Mesenchymal stem cell (in vitro differentiated cells and primary cell): Measurements from ENCODE around the gene HAL.

ENCODE experiments used
- DNase-seq: peaks from one replicate; pipeline ENCODE4 v3.0.0-alpha.2; 2013
- H2AFZ ChIP-seq: one replicate; pipeline ENCODE4 v1.6.1; 2013; ENCODE audit warnings: low read depth, mild to moderate bottlenecking, control low read depth, inconsistent platforms, low read length, moderate library complexity
- H2AK5ac ChIP-seq: 2 replicates; pipeline ENCODE4 v1.6.1; 2013; ENCODE audit warnings: low read length, moderate library complexity, mild to moderate bottlenecking, inconsistent platforms; ENCODE audit not compliant: severe bottlenecking
- H2BK120ac ChIP-seq: one replicate; pipeline ENCODE4 v1.6.1; 2013; ENCODE audit warnings: low read depth, mild to moderate bottlenecking, inconsistent platforms, low read length, moderate library complexity
- H2BK12ac ChIP-seq, 2 experiments: one replicate each; pipeline ENCODE4 v1.6.1; 2013; ENCODE audit warnings: inconsistent platforms in 2 of 2, low read length in 2 of 2, mild to moderate bottlenecking in 2 of 2, moderate library complexity in 2 of 2, control low read depth in 1 of 2
- H2BK15ac ChIP-seq: one replicate; pipeline ENCODE4 v1.6.1; 2013; ENCODE audit warnings: mild to moderate bottlenecking, low read depth, inconsistent platforms; ENCODE audit not compliant: poor library complexity, severe bottlenecking
- H2BK5ac ChIP-seq: 2 replicates; pipeline ENCODE4 v1.6.1; 2013; ENCODE audit warnings: low read depth, mild to moderate bottlenecking, low read length, control low read depth, inconsistent platforms; ENCODE audit not compliant: poor library complexity, severe bottlenecking
- H3K14ac ChIP-seq, 2 experiments: one replicate each; pipeline ENCODE4 v1.6.1; 2013; ENCODE audit warnings: inconsistent platforms in 2 of 2, low read length in 2 of 2, control low read depth in 1 of 2, mild to moderate bottlenecking in 1 of 2, moderate library complexity in 1 of 2
- H3K18ac ChIP-seq, 2 experiments: one replicate each; pipeline ENCODE4 v1.6.1; 2013; ENCODE audit warnings: inconsistent platforms in 2 of 2, low read length in 2 of 2, control low read depth in 1 of 2, low read depth in 1 of 2, mild to moderate bottlenecking in 1 of 2
- H3K23ac ChIP-seq, 2 experiments: one replicate each; pipeline ENCODE4 v1.6.1; 2013; ENCODE audit warnings: inconsistent platforms in 2 of 2, low read length in 2 of 2, mild to moderate bottlenecking in 2 of 2, moderate library complexity in 2 of 2, control low read depth in 1 of 2
- H3K27ac ChIP-seq: 2 replicates; pipeline ENCODE4 v1.5.1; 2013; ENCODE audit warnings: mild to moderate bottlenecking, moderate library complexity, low read length, control low read depth, inconsistent platforms; ENCODE audit not compliant: poor library complexity, severe bottlenecking
- H3K27me3 ChIP-seq, 2 experiments: 2 replicates each; pipeline versions ENCODE4 v1.6.1 to v1.7.0; 2013; ENCODE audit warnings: low read length in 2 of 2, mild to moderate bottlenecking in 2 of 2, moderate library complexity in 2 of 2, control low read depth in 1 of 2, inconsistent platforms in 1 of 2; ENCODE audit not compliant: control insufficient read depth in 1 of 2, insufficient read depth in 1 of 2
- H3K36me3 ChIP-seq, 2 experiments: 2 replicates each; pipeline versions ENCODE4 v1.6.1 to v1.7.0; 2013; ENCODE audit warnings: low read length in 2 of 2, control low read depth in 1 of 2, inconsistent platforms in 1 of 2, low read depth in 1 of 2, mild to moderate bottlenecking in 1 of 2; ENCODE audit not compliant: insufficient read depth in 2 of 2, control insufficient read depth in 1 of 2
- H3K4ac ChIP-seq, 2 experiments: one replicate each; pipeline ENCODE4 v1.6.1; 2013; ENCODE audit warnings: inconsistent platforms in 2 of 2, low read length in 2 of 2, mild to moderate bottlenecking in 2 of 2, moderate library complexity in 2 of 2, control low read depth in 1 of 2, low read depth in 1 of 2
- H3K4me1 ChIP-seq: 2 replicates; pipeline ENCODE4 v1.6.1; 2013; ENCODE audit warnings: low read depth, low read length, control low read depth; ENCODE audit not compliant: control insufficient read depth, insufficient read depth
- H3K4me2 ChIP-seq: 2 replicates; pipeline ENCODE4 v1.6.1; 2013; ENCODE audit warnings: low read length, mild to moderate bottlenecking, inconsistent platforms; ENCODE audit not compliant: poor library complexity, severe bottlenecking
- H3K4me3 ChIP-seq, 2 experiments: 2 replicates each; pipeline versions ENCODE4 v1.5.1 to v1.7.0; 2013; ENCODE audit warnings: low read length in 2 of 2, mild to moderate bottlenecking in 2 of 2, control low read depth in 1 of 2, low read depth in 1 of 2; ENCODE audit not compliant: insufficient read depth in 1 of 2
- H3K79me1 ChIP-seq: replicated peaks from 2 replicates; pipeline ENCODE4 v1.6.1; 2013; ENCODE audit warnings: mild to moderate bottlenecking, control low read depth, low read length, inconsistent platforms; ENCODE audit not compliant: poor library complexity, severe bottlenecking
- H3K9ac ChIP-seq: 2 replicates; pipeline ENCODE4 v1.7.0; 2013; ENCODE audit warnings: mild to moderate bottlenecking, low read length, moderate library complexity
- H3K9me3 ChIP-seq: 2 replicates; pipeline ENCODE4 v1.7.0; 2013; ENCODE audit warnings: mild to moderate bottlenecking, low read length; ENCODE audit not compliant: control insufficient read depth
- H4K8ac ChIP-seq: one replicate; pipeline ENCODE4 v1.6.1; 2013; ENCODE audit warnings: inconsistent platforms, mild to moderate bottlenecking, low read length, moderate library complexity
- H4K91ac ChIP-seq: one replicate; pipeline ENCODE4 v1.6.1; 2013; ENCODE audit warnings: mild to moderate bottlenecking, low read length, inconsistent platforms
- WGBS: methylation state at CpG from one replicate; pipeline ENCODE4 v1.1.7; 2013; ENCODE audit warnings: mixed read lengths; 5-methylcytosine and 5-hydroxymethylcytosine counted together

The HAL gene

DNA sequence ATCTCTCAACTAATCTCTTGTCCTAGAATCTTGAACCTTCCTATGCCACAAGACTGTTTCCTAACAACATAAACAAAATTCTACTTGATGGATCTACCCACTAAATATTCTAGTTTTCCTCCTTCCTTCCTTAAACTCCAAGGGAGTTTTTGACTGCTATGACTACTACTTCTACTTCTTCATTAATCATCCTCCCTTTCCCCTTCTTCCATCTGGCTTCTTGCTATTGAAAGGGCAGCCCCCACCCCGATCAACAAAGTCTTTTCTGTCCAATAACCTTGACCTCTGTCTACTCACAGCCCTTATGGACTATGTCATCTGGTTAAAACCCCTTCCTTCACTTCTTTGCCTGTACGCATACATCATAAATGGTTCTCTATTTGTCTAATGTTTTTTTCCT, 33.7 kb upstream of the HAL start:
- DNase-seq = no peak
- H2BK15ac ChIP-seq = no peak overlapping the region
- H4K91ac ChIP-seq = no peak overlapping the region
- H3K14ac ChIP-seq = no peak overlapping the region
- H3K18ac ChIP-seq = no peak overlapping the region
- no peak overlapping the region for H2BK5ac ChIP-seq
- no peak overlapping the region for H3K23ac ChIP-seq
- peaks cover 20% of the 10 kb centered on the region for H3K79me1 ChIP-seq
- no peaks in the 10 kb centered on the region for H3K9me3 ChIP-seq
- no peak overlapping the region for H3K4me3 ChIP-seq
- H3K4me2 ChIP-seq = no peak overlapping the region
- H3K9ac ChIP-seq = no peak overlapping the region
- H3K27me3 ChIP-seq = no peaks in the 10 kb centered on the region
- H3K36me3 ChIP-seq = peaks cover 3 to 31% of the 10 kb centered on the region in 2 experiments
- no peak overlapping the region for H2BK120ac ChIP-seq
- H2AK5ac ChIP-seq = no peak overlapping the region
- no peaks in the 10 kb centered on the region for H3K4me1 ChIP-seq
- no peak overlapping the region for H2BK12ac ChIP-seq
- WGBS = 84% methylated on average over 2 of the region's 2 CpGs
- no peak overlapping the region for H4K8ac ChIP-seq
- H3K4ac ChIP-seq = no peak overlapping the region
- no peak overlapping the region for H2AFZ ChIP-seq
- no peak overlapping the region for H3K27ac ChIP-seq

DNA sequence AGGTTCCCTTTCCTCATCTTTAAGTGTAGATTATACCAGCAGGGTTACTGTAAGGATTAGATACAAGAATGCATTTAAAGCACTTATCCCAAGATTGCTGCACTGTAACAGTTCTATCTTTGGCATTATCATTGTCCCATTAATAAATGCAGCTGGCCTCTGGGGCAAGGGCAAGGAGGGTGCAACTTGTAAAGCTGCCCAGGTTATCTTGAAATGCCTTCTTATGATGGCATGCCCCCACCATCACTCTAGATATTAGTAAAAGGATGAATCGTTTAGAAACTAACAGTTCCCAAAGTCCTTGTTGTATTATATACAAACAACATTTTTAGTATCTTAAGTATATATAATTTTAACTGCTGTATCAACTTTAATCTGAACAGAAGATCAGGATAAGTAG, 32.4 kb upstream of the HAL start:
- WGBS = no CpG with 5 or more reads among the region's 1 CpG
- Histone ChIP-seq H3K4ac (no peak overlapping the region), H3K79me1 (peaks cover 20% of the 10 kb centered on the region), H3K4me3 (no peak overlapping the region), H3K23ac (no peak overlapping the region), H2BK5ac (no peak overlapping the region), H2BK12ac (no peak overlapping the region), H3K18ac (no peak overlapping the region), H3K4me2 (no peak overlapping the region), H3K4me1 (no peaks in the 10 kb centered on the region), H2BK15ac (no peak overlapping the region), H3K27ac (no peak overlapping the region), H4K91ac (no peak overlapping the region), H3K27me3 (no peaks in the 10 kb centered on the region), H3K36me3 (peaks cover 3 to 35% of the 10 kb centered on the region in 2 experiments), H2AFZ (no peak overlapping the region), H2AK5ac (no peak overlapping the region), H3K14ac (no peak overlapping the region), H2BK120ac (no peak overlapping the region), H3K9ac (no peak overlapping the region), H3K9me3 (no peaks in the 10 kb centered on the region), H4K8ac (no peak overlapping the region)
- no peak for DNase-seq

DNA sequence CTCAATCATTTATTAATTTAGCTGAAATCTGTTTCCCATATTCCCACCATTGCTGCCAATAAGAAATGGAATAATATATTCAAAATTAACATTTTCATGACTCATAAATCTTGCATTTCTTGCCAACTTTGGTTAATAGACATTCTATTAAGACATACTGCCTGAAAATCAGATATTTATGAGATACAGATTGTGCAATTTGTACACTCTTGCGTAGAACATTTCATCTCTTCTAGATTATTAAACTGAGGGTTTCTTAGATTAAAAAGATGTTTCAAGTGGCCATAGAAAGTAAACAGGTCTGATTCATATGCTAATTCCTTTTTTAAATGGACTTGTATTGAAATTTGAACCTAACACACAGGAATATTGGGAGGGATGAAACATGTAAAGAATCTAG, 30.2 kb upstream of the HAL start:
- Histone ChIP-seq H2AK5ac (no peak overlapping the region), H3K4me2 (no peak overlapping the region), H4K91ac (no peak overlapping the region), H2AFZ (no peak overlapping the region), H3K4me1 (no peaks in the 10 kb centered on the region), H3K23ac (no peak overlapping the region), H2BK120ac (no peak overlapping the region), H3K14ac (no peak overlapping the region), H3K9me3 (no peaks in the 10 kb centered on the region), H3K36me3 (peaks cover 3 to 57% of the 10 kb centered on the region in 2 experiments), H3K27ac (no peak overlapping the region), H3K9ac (no peak overlapping the region), H2BK12ac (no peak overlapping the region), H3K4me3 (no peak overlapping the region), H3K27me3 (no peaks in the 10 kb centered on the region), H3K79me1 (peaks cover 18% of the 10 kb centered on the region), H2BK5ac (no peak overlapping the region), H2BK15ac (no peak overlapping the region), H3K4ac (no peak overlapping the region), H4K8ac (no peak overlapping the region), H3K18ac (no peak overlapping the region)
- no peak for DNase-seq
- no CpG with 5 or more reads among the region's 1 CpG for WGBS

DNA sequence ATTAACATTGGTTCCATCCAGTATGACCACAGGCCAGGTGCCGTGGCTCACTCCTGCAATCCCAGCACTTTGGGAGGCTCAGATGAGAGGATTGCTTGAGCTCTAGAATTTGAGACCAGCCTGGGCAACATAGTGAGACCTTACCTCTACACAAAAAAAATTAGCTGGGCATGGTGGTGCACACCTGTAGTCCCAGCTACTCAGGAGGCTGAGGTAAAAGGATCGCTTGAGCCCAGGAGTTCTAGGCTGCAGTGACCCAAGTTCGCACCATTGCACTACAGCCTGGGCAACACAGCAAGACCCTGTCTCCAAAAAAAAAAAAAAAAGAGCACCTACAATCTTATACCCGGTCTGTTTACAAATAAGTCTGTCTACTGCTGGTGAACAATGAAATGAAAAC, 29.4 kb upstream of the HAL start:
- no peak overlapping the region for H2AK5ac ChIP-seq
- H3K9ac ChIP-seq = no peak overlapping the region
- H3K27ac ChIP-seq = no peak overlapping the region
- no peak overlapping the region for H3K23ac ChIP-seq
- H3K27me3 ChIP-seq = no peaks in the 10 kb centered on the region
- H3K4me3 ChIP-seq = no peak overlapping the region
- peaks cover 3 to 64% of the 10 kb centered on the region in 2 experiments for H3K36me3 ChIP-seq
- WGBS = 97% methylated on average over 4 of the region's 4 CpGs
- H3K4me2 ChIP-seq = no peak overlapping the region
- H2BK120ac ChIP-seq = no peak overlapping the region
- H4K91ac ChIP-seq = no peak overlapping the region
- H3K18ac ChIP-seq = no peak overlapping the region
- no peaks in the 10 kb centered on the region for H3K9me3 ChIP-seq
- H3K4ac ChIP-seq = no peak overlapping the region
- H3K79me1 ChIP-seq = peaks cover 17% of the 10 kb centered on the region
- no peak overlapping the region for H4K8ac ChIP-seq
- H2AFZ ChIP-seq = no peak overlapping the region
- H3K14ac ChIP-seq = no peak overlapping the region
- no peak overlapping the region for H2BK12ac ChIP-seq
- no peak for DNase-seq
- H3K4me1 ChIP-seq = no peaks in the 10 kb centered on the region
- no peak overlapping the region for H2BK5ac ChIP-seq
- H2BK15ac ChIP-seq = no peak overlapping the region
